SK-N-SH treated with all-trans-retinoic acid at 6 μM for 48 hours (cell line): ENCODE measurements around the gene SFR1.

Experiments used
- ARNTL ChIP-seq: fragments of 450-650 bp; formaldehyde crosslinking; IDR thresholded peaks from 2 replicates; pipeline ENCODE4 v1.5.0; 2020; ENCODE audit warnings: low read depth, mild to moderate bottlenecking, moderate library complexity, borderline replicate concordance
- RARB ChIP-seq: fragments of 250-450 bp; sonication (Bioruptor Pico); IDR thresholded peaks from 2 replicates; pipeline ENCODE4 v1.8.0; 2021; ENCODE audit warnings: mild to moderate bottlenecking, moderate library complexity
- ZC3H10 ChIP-seq: fragments of 250-450 bp; sonication (Bioruptor Pico); IDR thresholded peaks from 2 replicates; pipeline ENCODE4 v1.5.1; 2021; ENCODE audit warnings: mild to moderate bottlenecking, moderate library complexity
- TF ChIP-seq, protein P1 (sequence below): fragments of 250-450 bp; sonication (Bioruptor Pico); IDR thresholded peaks from 2 replicates; pipeline ENCODE4 v1.8.0; 2021; ENCODE audit warnings: low read depth, mild to moderate bottlenecking, moderate library complexity, borderline replicate concordance
- TF ChIP-seq, protein P2 (sequence below): fragments of 250-450 bp; sonication (Bioruptor Pico); IDR thresholded peaks from 2 replicates; pipeline ENCODE4 v1.8.0; 2020; ENCODE audit warnings: mild to moderate bottlenecking, moderate library complexity, borderline replicate concordance

DNA sequence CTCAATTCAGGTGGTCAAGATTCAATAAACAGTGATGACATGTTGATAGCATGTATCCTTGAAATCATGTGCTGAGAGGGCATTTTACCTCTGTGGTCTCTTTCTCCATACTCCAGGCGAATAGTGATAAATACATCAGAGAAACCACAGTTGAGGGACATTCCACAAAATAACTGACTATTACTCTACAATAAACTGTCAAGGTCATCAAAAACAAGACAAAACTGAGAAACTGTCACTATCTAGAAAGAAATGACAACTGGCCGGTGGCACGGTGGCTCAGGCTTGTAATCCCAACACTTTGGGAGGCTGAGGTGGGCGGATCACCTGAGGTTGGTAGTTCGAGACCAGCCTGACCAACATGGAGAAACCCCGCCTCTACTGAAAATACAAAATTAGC, 16.2 kb downstream of the SFR1 start:
- TF ChIP-seq ZC3H10 (no peak), RARB (CRISPR knock-in tag) (no peak), ARNTL (no peak)
- TF ChIP-seq, protein P1, sequence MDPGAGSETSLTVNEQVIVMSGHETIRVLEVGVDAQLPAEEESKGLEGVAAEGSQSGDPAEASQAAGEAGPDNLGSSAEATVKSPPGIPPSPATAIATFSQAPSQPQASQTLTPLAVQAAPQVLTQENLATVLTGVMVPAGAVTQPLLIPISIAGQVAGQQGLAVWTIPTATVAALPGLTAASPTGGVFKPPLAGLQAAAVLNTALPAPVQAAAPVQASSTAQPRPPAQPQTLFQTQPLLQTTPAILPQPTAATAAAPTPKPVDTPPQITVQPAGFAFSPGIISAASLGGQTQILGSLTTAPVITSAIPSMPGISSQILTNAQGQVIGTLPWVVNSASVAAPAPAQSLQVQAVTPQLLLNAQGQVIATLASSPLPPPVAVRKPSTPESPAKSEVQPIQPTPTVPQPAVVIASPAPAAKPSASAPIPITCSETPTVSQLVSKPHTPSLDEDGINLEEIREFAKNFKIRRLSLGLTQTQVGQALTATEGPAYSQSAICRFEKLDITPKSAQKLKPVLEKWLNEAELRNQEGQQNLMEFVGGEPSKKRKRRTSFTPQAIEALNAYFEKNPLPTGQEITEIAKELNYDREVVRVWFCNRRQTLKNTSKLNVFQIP (CRISPR knock-in tag) = no peak
- TF ChIP-seq, protein P2, sequence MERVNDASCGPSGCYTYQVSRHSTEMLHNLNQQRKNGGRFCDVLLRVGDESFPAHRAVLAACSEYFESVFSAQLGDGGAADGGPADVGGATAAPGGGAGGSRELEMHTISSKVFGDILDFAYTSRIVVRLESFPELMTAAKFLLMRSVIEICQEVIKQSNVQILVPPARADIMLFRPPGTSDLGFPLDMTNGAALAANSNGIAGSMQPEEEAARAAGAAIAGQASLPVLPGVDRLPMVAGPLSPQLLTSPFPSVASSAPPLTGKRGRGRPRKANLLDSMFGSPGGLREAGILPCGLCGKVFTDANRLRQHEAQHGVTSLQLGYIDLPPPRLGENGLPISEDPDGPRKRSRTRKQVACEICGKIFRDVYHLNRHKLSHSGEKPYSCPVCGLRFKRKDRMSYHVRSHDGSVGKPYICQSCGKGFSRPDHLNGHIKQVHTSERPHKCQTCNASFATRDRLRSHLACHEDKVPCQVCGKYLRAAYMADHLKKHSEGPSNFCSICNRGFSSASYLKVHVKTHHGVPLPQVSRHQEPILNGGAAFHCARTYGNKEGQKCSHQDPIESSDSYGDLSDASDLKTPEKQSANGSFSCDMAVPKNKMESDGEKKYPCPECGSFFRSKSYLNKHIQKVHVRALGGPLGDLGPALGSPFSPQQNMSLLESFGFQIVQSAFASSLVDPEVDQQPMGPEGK (CRISPR knock-in tag) = no peak
